ENCODE results near the gene CCDC190.

GRCh38 chr1:162832470-162832869, 28.5 kb downstream of the CCDC190 start:
- no peak for TF ChIP-seq CTCF (IDR thresholded peaks at IDR 0.05)
- no peak for TF ChIP-seq POLR2A (IDR thresholded peaks at IDR 0.05)
- TF ChIP-seq EP300 (IDR thresholded peaks at IDR 0.05; ENCODE audit: low read depth): no peak
